Keratinocyte (primary cell): ENCODE measurements around the gene BMPR1B. TPM values are rescaled to one million over a fixed set of nuclear protein-coding genes. Genes with fewer than 3 reads are reported as not detected.

Experiments
- DNase-seq: peaks from one replicate; pipeline ENCODE4 v3.0.0-alpha.2; 2011; ENCODE audit warnings: low read depth, missing footprints, low spot score
- FAIRE-seq: peaks from 2 replicates; lab custom pipeline; 2011; peaks lifted over from hg19 to GRCh38; lab: Jason Lieb, UNC
- H2AFZ ChIP-seq: 2 replicates; pipeline ENCODE4 v1.6.0; 2012; ENCODE audit warnings: low read length, control low read depth, inconsistent platforms; ENCODE audit not compliant: control insufficient read depth
- H3K27ac ChIP-seq: 2 replicates; pipeline ENCODE4 v1.5.1; 2011; ENCODE audit warnings: low read length; ENCODE audit not compliant: control insufficient read depth, insufficient read depth
- H3K27me3 ChIP-seq: 3 replicates; pipeline ENCODE4 v1.6.0; 2011; ENCODE audit warnings: low read length; ENCODE audit not compliant: control insufficient read depth, insufficient read depth; ENCODE audit errors: extremely low read depth
- H3K36me3 ChIP-seq, 2 experiments: 2 replicates in 1 of 2; 3 replicates in 1 of 2; pipeline ENCODE4 v1.5.1; 2011; ENCODE audit warnings: low read length in 2 of 2, mild to moderate bottlenecking in 1 of 2; ENCODE audit not compliant: control insufficient read depth in 2 of 2, insufficient read depth in 2 of 2; ENCODE audit errors: extremely low read depth in 1 of 2
- H3K4me1 ChIP-seq: 3 replicates; pipeline ENCODE4 v1.5.1; 2011; ENCODE audit warnings: low read length; ENCODE audit not compliant: control insufficient read depth, insufficient read depth; ENCODE audit errors: extremely low read depth
- H3K4me2 ChIP-seq: 3 replicates; pipeline ENCODE4 v1.6.0; 2011; ENCODE audit warnings: low read depth, low read length; ENCODE audit not compliant: control insufficient read depth, insufficient read depth; ENCODE audit errors: extremely low read depth
- H3K4me3 ChIP-seq, 3 experiments: fragments of 200-600 bp in 1 of 3; sonication (generic) in 1 of 3; 2 replicates in 2 of 3; 3 replicates in 1 of 3; pipeline ENCODE4 v1.5.1; 2011 to 2016; ENCODE audit warnings: low read length in 3 of 3, mild to moderate bottlenecking in 3 of 3, control low read depth in 2 of 3, inconsistent platforms in 1 of 3, low read depth in 1 of 3, mixed read lengths in 1 of 3, mixed run types in 1 of 3, moderate library complexity in 1 of 3; ENCODE audit not compliant: control insufficient read depth in 2 of 3, insufficient read depth in 2 of 3; ENCODE audit errors: extremely low read depth in 1 of 3
- H3K79me2 ChIP-seq: 2 replicates; pipeline ENCODE4 v1.6.0; 2012; ENCODE audit warnings: low read length; ENCODE audit not compliant: control insufficient read depth, insufficient read depth
- H3K9ac ChIP-seq: 3 replicates; pipeline ENCODE4 v1.6.0; 2011; ENCODE audit warnings: low read length; ENCODE audit not compliant: control insufficient read depth, insufficient read depth; ENCODE audit errors: extremely low read depth
- H3K9me1 ChIP-seq: 3 replicates; pipeline ENCODE4 v1.6.0; 2011; ENCODE audit warnings: low read length; ENCODE audit not compliant: control insufficient read depth, insufficient read depth; ENCODE audit errors: extremely low read depth
- H3K9me3 ChIP-seq: 2 replicates; pipeline ENCODE4 v1.5.1; 2012; ENCODE audit warnings: low read depth, low read length; ENCODE audit not compliant: control insufficient read depth
- H4K20me1 ChIP-seq: 3 replicates; pipeline ENCODE4 v1.6.0; 2011; ENCODE audit warnings: low read length; ENCODE audit not compliant: control insufficient read depth, insufficient read depth; ENCODE audit errors: extremely low read depth
- CTCF ChIP-seq, 3 experiments: IDR thresholded peaks in 1 of 3; conservative IDR thresholded peaks in 1 of 3; optimal IDR thresholded peaks in 1 of 3; 2 replicates in 2 of 3; 3 replicates in 1 of 3; pipeline versions ENCODE3 to v1.5.1; 2011; ENCODE audit warnings: low read length in 3 of 3, mild to moderate bottlenecking in 3 of 3, moderate library complexity in 2 of 3, control low read depth in 1 of 3, inconsistent platforms in 1 of 3; ENCODE audit not compliant: insufficient read depth in 2 of 3; ENCODE audit errors: extremely low read depth in 1 of 3
- EZH2 ChIP-seq: IDR thresholded peaks from one replicate; pipeline ENCODE4 v1.6.1; 2012; ENCODE audit warnings: inconsistent platforms, mild to moderate bottlenecking, low read length, moderate library complexity
- dilution Hi-C: fragments of 300-500 bp; cut with MboI; formaldehyde crosslinking; loops from one replicate; pipeline ENCODE4 v1.7.0; 2020; ENCODE audit warnings: low sequenced_read_pairs; ENCODE audit not compliant: extremely low pct_ligation_motif_present
- polyA plus RNA-seq, 5 experiments: library from polyadenylated mRNA; depleted of rRNA in 3 of 5; stranded (reverse) in 3 of 5; stranded (forward) in 1 of 5; unstranded in 1 of 5; fragments of >200 nt; gene quantifications; 1 replicate in 1 of 5; 2 replicates in 3 of 5; 3 replicates in 1 of 5; pipeline versions ENCODE4 v1.2.1 to v1.2.3, GENCODE V29; 2011 to 2012; ENCODE audit warnings: missing spikeins in 2 of 5, low read depth in 1 of 5, low replicate concordance in 1 of 5

Gene BMPR1B
- polyA plus RNA-seq, 1 donor (not counting 4 experiments of a cell fraction or from before 2014, with no cell fraction given) = 0.89 TPM

GRCh38 chr4:94970650-94971049 lies 212.9 kb downstream of the BMPR1B start:
- H3K4me1 ChIP-seq = no peaks in the 10 kb centered on the region
- H3K9ac ChIP-seq = no peak overlapping the region
- no peaks in the 10 kb centered on the region for H4K20me1 ChIP-seq
- no peak overlapping the region for H2AFZ ChIP-seq
- H3K9me1 ChIP-seq = no peaks in the 10 kb centered on the region
- DNase-seq = no peak
- H3K27me3 ChIP-seq = no peaks in the 10 kb centered on the region
- H3K4me2 ChIP-seq = no peak overlapping the region
- no peak overlapping the region for H3K4me3 ChIP-seq
- no peaks in the 10 kb centered on the region for H3K9me3 ChIP-seq
- H3K27ac ChIP-seq = no peak overlapping the region
- no peak for FAIRE-seq
- H3K79me2 ChIP-seq = no peaks in the 10 kb centered on the region
- H3K36me3 ChIP-seq = no peaks in the 10 kb centered on the region
- TF ChIP-seq CTCF (optimal IDR thresholded peaks at IDR 0.05 in 1 of 3, IDR thresholded peaks at IDR 0.05 in 1 of 3, conservative IDR thresholded peaks at IDR 0.05 in 1 of 3; ENCODE audit: extremely low read depth in 1 of 3, insufficient read depth in 2 of 3, low read length in 3 of 3) = no peak
- no peak for TF ChIP-seq EZH2
- dilution Hi-C loops = no loop called here

- no peaks in the 10 kb centered on the region for H4K20me1 ChIP-seq
- no peaks in the 10 kb centered on the region for H3K36me3 ChIP-seq
- H3K27me3 ChIP-seq = no peaks in the 10 kb centered on the region
- no peak overlapping the region for H3K27ac ChIP-seq
- FAIRE-seq (no peak), DNase-seq (no peak)
- no peaks in the 10 kb centered on the region for H3K79me2 ChIP-seq
- no peaks in the 10 kb centered on the region for H3K9me3 ChIP-seq
- TF ChIP-seq EZH2 (no peak), CTCF (optimal IDR thresholded peaks at IDR 0.05 in 1 of 3, IDR thresholded peaks at IDR 0.05 in 1 of 3, conservative IDR thresholded peaks at IDR 0.05 in 1 of 3; ENCODE audit: extremely low read depth in 1 of 3, insufficient read depth in 2 of 3, low read length in 3 of 3) (no peak)
- H2AFZ ChIP-seq = no peak overlapping the region
- H3K9me1 ChIP-seq = no peaks in the 10 kb centered on the region
- no peak overlapping the region for H3K4me3 ChIP-seq
- dilution Hi-C loops = no loop called here
- H3K4me2 ChIP-seq = no peak overlapping the region
- no peaks in the 10 kb centered on the region for H3K4me1 ChIP-seq
- no peak overlapping the region for H3K9ac ChIP-seq
Observed at GRCh38 chr4:94974773-94975172, 217.0 kb downstream of the BMPR1B start.
